Transverse colon (tissue), 4 donors: ENCODE measurements around the gene TRH.

ENCODE experiments used
- CTCF ChIP-seq, 5 experiments: fragments of 200-600 bp in 3 of 5; fragments of 450-650 bp in 2 of 5; sonication (generic) in 3 of 5; IDR thresholded peaks; 1 replicate in 2 of 5; 2 replicates in 3 of 5; pipeline ENCODE4 v1.5.1; 2016 to 2017; ENCODE audit warnings: antibody characterized with exemption in 5 of 5, inconsistent platforms in 3 of 5, mild to moderate bottlenecking in 2 of 5, moderate library complexity in 1 of 5
- EP300 ChIP-seq: sonication (generic); formaldehyde crosslinking; IDR thresholded peaks from one replicate; pipeline ENCODE4 v1.6.1; 2017; ENCODE audit warnings: antibody characterized with exemption, low read depth
- POLR2A ChIP-seq: fragments of 450-650 bp; IDR thresholded peaks from one replicate; pipeline ENCODE4 v1.6.1; 2016; ENCODE audit warnings: antibody characterized with exemption, mild to moderate bottlenecking, moderate library complexity
- POLR2AphosphoS5 ChIP-seq, 3 donors: sonication (generic); formaldehyde crosslinking; IDR thresholded peaks; one replicate each; pipeline ENCODE4 v1.6.1; 2016; ENCODE audit warnings: antibody characterized with exemption in 3 of 3

GRCh38 chr3:129974833-129975704 is 549 bp downstream of the TRH start:
- TF ChIP-seq CTCF (IDR thresholded peaks at IDR 0.05) (no peak), POLR2AphosphoS5 (IDR thresholded peaks at IDR 0.05) (no peak), POLR2A (no peak), EP300 (no peak)
